NCI-H146 (cell line): Measurements from ENCODE around the gene KLHDC3.
"Not testable (repeated sequence)": the region's sequence is repeated elsewhere in the genome, so short reads cannot be mapped to it uniquely, and the experiment has no call there.

Source experiments
- DNase-seq: peaks from one replicate; lab custom pipeline; 2025; lab: John Stamatoyannopoulos, UW

The KLHDC3 gene

GRCh38 chr6:42988486-42989020 lies 25.5 kb upstream of the KLHDC3 start:
- DNase-seq = no peak

- no peak for DNase-seq
These were observed 24.1 kb upstream of the KLHDC3 start for GRCh38 chr6:42989923-42990322.

- DNase-seq = no peak
These were observed 20.6 kb upstream of the KLHDC3 start for GRCh38 chr6:42993445-42993844.

GRCh38 chr6:42996513-42996912 lies 17.5 kb upstream of the KLHDC3 start:
- DNase-seq = no peak

GRCh38 chr6:42998205-42998604 lies 15.8 kb upstream of the KLHDC3 start:
- DNase-seq = not testable (repeated sequence)

GRCh38 chr6:43001843-43002242 lies 12.2 kb upstream of the KLHDC3 start:
- DNase-seq = no peak

GRCh38 chr6:43005844-43006243 lies 8.2 kb upstream of the KLHDC3 start:
- DNase-seq = no peak

- DNase-seq = no peak
These were observed 7.8 kb upstream of the KLHDC3 start for GRCh38 chr6:43006251-43006650.

GRCh38 chr6:43007126-43007525 lies 6.9 kb upstream of the KLHDC3 start:
- no peak for DNase-seq

GRCh38 chr6:43009124-43009523 lies 4.9 kb upstream of the KLHDC3 start:
- DNase-seq = peak; percentile 34

GRCh38 chr6:43011207-43011606 lies 2.8 kb upstream of the KLHDC3 start:
- no peak for DNase-seq

GRCh38 chr6:43012364-43012763 lies 1.7 kb upstream of the KLHDC3 start:
- no peak for DNase-seq

GRCh38 chr6:43013097-43013842 lies 779 bp upstream of the KLHDC3 start:
- DNase-seq = peak; percentile 74

- DNase-seq = peak; percentile 52
These were observed 423 bp downstream of the KLHDC3 start for GRCh38 chr6:43014434-43014909.

- DNase-seq = no peak
These were observed 2.3 kb downstream of the KLHDC3 start for GRCh38 chr6:43016176-43016942.

GRCh38 chr6:43016943-43017334 lies 2.9 kb downstream of the KLHDC3 start:
- no peak for DNase-seq

GRCh38 chr6:43019152-43019551 lies 5.1 kb downstream of the KLHDC3 start:
- DNase-seq = no peak

- no peak for DNase-seq
These were observed 6.1 kb downstream of the KLHDC3 start for GRCh38 chr6:43020052-43020705.

GRCh38 chr6:43020847-43021246 lies 6.8 kb downstream of the KLHDC3 start:
- no peak for DNase-seq

GRCh38 chr6:43021270-43022047 lies 7.4 kb downstream of the KLHDC3 start, which contains the start of gene RRP36:
TSS of gene RRP36 (plus strand) at chr6:43021623. CDS start at chr6:43021655, 32 bp downstream.
- peak; percentile 82 for DNase-seq

GRCh38 chr6:43024436-43024835 lies 10.4 kb downstream of the KLHDC3 start:
- no peak for DNase-seq

- DNase-seq = no peak
These were observed 12.3 kb downstream of the KLHDC3 start for GRCh38 chr6:43026365-43026764.
